Activated CD4-positive, alpha-beta T cell treated with anti-CD3 and anti-CD28 coated beads, Interleukin-2, amount 10 ng/mL, durations not matched to agents 7 days and 5 days (primary cell): ENCODE results near the gene KRTAP22-1. TPM values are rescaled to one million over a fixed set of nuclear protein-coding genes. Genes with fewer than 3 reads are reported as not detected.

ENCODE experiments used
- CTCF ChIA-PET: fragments of 350-600 bp; sonication (Branson Sonifier 250); formaldehyde crosslinking; loops from one replicate; lab custom pipeline; 2021; ENCODE audit warnings: antibody characterized with exemption; lab: Charles Lee
- POLR2A ChIA-PET: fragments of 350-600 bp; sonication (Branson Sonifier 250); formaldehyde crosslinking; loops from one replicate; lab custom pipeline; 2021; ENCODE audit warnings: antibody characterized with exemption; lab: Charles Lee
- DNase-seq: peaks from one replicate; pipeline ENCODE4 v3.0.0-alpha.2; 2020
- H3K27ac Mint-ChIP-seq: one replicate; pipeline ENCODE4 v1.8.0; 2021; ENCODE audit warnings: mild to moderate bottlenecking, moderate library complexity, mixed read lengths
- H3K27me3 Mint-ChIP-seq: one replicate; pipeline ENCODE4 v1.8.0; 2021; ENCODE audit warnings: mixed read lengths
- H3K36me3 Mint-ChIP-seq: one replicate; pipeline ENCODE4 v1.8.0; 2021; ENCODE audit warnings: low read depth, mixed read lengths
- H3K4me1 Mint-ChIP-seq: one replicate; pipeline ENCODE4 v1.8.0; 2021; ENCODE audit warnings: mixed read lengths
- H3K4me3 Mint-ChIP-seq: one replicate; pipeline ENCODE4 v1.8.0; 2021; ENCODE audit warnings: mild to moderate bottlenecking, moderate library complexity, mixed read lengths
- H3K9me3 Mint-ChIP-seq: one replicate; pipeline ENCODE4 v1.8.0; 2021; ENCODE audit warnings: mixed read lengths
- total RNA-seq, 2 experiments: library from RNA; stranded (reverse); gene quantifications; one replicate each; pipeline ENCODE4 v1.2.3, GENCODE V29; 2021

KRTAP22-1 gene
- total RNA-seq, 2 experiments from 2014 or later: not detected

DNA sequence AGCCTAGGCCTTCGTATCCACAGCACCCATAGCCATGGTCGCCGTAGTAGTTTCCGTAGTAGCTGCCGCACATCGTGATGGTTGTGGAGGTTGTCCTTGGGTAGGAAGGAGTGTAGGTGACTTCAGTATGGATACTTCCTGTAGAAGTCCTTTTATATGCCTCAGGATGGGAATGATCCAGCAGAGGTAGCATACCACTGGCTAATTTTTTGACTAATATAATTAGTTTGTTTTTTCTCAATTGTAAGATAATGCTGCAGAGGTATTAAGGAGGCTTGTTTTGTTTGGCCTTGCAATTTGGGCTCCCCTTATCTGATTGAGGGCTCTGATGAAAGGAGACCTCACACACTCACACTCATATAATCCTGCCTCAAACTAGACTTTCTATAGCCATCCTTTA, 2.1 kb upstream of the KRTAP22-1 start, which contains the start of gene KRTAP6-2:
TSS of gene KRTAP6-2 (minus strand) at position 101 of the 400 bp plus-strand sequence. CDS start at position 73, 28 bp downstream.
- no peaks in the 10 kb centered on the region for H3K27me3 Mint-ChIP-seq
- H3K36me3 Mint-ChIP-seq: no peaks in the 10 kb centered on the region
- no peak within 1 kb of the TSS for H3K4me3 Mint-ChIP-seq
- DNase-seq: no peak
- no peaks in the 10 kb centered on the region for H3K9me3 Mint-ChIP-seq
- ChIA-PET POLR2A (no interaction called here), CTCF (no interaction called here)
- no peak within 1 kb of the TSS for H3K27ac Mint-ChIP-seq
- no peaks in the 10 kb centered on the region for H3K4me1 Mint-ChIP-seq

DNA sequence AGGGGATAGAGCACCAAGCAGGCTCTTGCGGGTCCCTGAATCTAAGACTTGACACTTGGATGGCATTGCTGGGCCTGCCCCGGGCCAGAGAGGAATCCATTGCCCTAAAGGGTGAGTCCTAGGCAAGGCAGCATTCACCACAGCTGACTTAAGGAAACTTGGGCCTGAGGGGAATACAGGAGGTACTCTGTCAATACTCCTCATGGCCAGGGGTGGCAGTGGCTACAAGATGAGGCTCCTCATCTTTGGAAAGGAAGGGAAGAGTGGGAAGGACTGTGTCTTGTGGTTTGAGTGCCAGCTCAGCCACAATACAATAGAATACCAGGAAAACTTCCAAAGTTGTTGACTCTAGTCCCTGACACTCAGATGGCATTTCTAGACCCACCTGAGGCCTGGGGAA, 5.1 kb downstream of the KRTAP22-1 start:
- Mint-ChIP-seq H3K4me1 (no peaks in the 10 kb centered on the region), H3K27ac (no peak overlapping the region), H3K27me3 (no peaks in the 10 kb centered on the region), H3K9me3 (peaks cover 3% of the 10 kb centered on the region), H3K36me3 (no peaks in the 10 kb centered on the region), H3K4me3 (no peak overlapping the region)
- ChIA-PET POLR2A (no interaction called here), CTCF (no interaction called here)
- DNase-seq: no peak

DNA sequence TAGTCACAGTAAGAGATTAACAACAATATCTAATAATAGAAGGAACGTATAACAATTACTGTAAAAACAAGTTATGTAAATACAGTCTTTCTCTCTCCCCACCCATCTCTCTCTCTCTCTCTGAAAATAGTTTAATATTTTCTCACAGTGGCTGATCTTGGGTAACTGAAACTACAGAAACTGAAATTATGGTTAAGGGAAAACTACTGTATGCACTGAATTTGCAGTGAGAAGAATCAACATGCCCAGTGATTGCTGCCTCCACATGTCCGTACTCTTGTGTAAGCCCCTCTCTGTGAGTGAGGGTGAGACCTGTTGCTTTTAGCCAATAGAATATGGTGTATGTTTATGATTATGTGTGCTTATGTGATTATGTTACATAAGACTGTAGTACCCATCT, 11.2 kb downstream of the KRTAP22-1 start:
- H3K9me3 Mint-ChIP-seq: peaks cover 9% of the 10 kb centered on the region
- H3K27ac Mint-ChIP-seq: no peak overlapping the region
- ChIA-PET POLR2A (no interaction called here), CTCF (interaction anchor here (0.6 kb wide), 1 partner anchor 66 kb away, joined by 3 read pairs; no protein-coding TSS in a partner anchor)
- no peaks in the 10 kb centered on the region for H3K27me3 Mint-ChIP-seq
- no peak for DNase-seq
- H3K36me3 Mint-ChIP-seq: no peaks in the 10 kb centered on the region
- H3K4me3 Mint-ChIP-seq: no peak overlapping the region
- no peaks in the 10 kb centered on the region for H3K4me1 Mint-ChIP-seq

DNA sequence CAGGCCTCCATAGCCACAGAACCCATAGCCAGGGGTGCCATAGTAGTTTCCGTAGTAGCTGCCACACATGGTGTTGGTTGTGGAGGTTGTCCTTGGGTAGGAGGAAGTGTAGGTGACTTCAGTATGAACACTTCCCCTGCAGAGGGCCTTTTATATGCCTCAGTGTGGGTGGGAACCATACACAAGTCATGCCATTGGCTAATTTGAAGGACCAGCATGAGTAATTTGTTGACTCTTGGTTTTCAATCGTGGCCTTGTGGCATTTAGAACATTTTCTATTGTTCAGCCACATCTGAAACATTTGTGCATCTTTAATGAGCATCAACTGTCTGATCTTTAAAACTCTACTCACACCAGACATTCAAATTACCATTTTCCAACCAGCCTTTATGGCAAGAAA, 12.9 kb downstream of the KRTAP22-1 start, which contains the start of gene KRTAP6-1:
TSS of gene KRTAP6-1 (minus strand) at position 95 of the 400 bp plus-strand sequence. CDS start at position 69, 26 bp downstream.
- H3K27ac Mint-ChIP-seq: no peak within 1 kb of the TSS
- H3K4me3 Mint-ChIP-seq: no peak within 1 kb of the TSS
- no peaks in the 10 kb centered on the region for H3K36me3 Mint-ChIP-seq
- no peak for DNase-seq
- ChIA-PET POLR2A (no interaction called here), CTCF (no interaction called here)
- peaks cover 2% of the 10 kb centered on the region for H3K27me3 Mint-ChIP-seq
- peaks cover 7% of the 10 kb centered on the region for H3K9me3 Mint-ChIP-seq
- H3K4me1 Mint-ChIP-seq: no peaks in the 10 kb centered on the region

DNA sequence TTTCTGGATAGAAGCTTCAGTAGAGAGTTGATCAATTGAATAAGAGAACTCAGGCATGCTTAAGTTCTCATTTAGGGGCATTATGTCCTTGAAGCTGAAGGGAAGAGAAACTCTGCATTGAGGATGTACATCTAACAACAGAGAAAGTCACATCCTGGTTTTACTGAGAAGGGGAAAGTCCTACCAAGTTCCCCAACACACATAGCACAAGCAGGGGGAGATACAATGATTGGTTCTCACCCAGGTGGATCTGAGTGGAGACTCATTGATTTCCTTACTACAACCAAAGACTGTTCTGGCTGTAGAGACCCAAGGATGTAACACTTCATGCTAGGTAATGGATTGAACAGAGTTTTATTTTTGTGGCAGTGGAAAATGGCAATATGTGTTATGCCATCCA, 14.3 kb downstream of the KRTAP22-1 start:
- H3K27ac Mint-ChIP-seq: no peak overlapping the region
- H3K4me1 Mint-ChIP-seq: no peaks in the 10 kb centered on the region
- no peak for DNase-seq
- peaks cover 7% of the 10 kb centered on the region for H3K9me3 Mint-ChIP-seq
- no peak overlapping the region for H3K4me3 Mint-ChIP-seq
- ChIA-PET CTCF (no interaction called here), POLR2A (no interaction called here)
- H3K27me3 Mint-ChIP-seq: peaks cover 2% of the 10 kb centered on the region
- no peaks in the 10 kb centered on the region for H3K36me3 Mint-ChIP-seq

DNA sequence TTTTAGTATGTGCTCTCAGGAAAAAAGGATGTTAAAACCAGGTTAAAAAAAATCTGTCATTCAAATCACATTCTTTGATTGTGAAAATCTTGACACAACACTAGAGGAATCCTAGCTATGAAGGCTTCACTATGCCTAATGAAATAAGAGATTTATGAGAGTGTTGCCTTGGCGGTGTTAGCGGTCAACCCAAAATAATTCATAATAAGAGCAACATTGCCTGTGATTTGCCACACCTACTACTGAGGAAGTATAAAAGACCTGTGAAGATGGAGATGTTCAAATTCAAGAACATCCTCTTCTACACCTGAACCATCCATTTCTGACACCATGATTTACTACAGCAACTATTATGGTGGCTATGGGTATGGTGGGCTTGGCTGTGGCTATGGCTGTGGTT, 15.2 kb downstream of the KRTAP22-1 start, which contains the start of gene KRTAP20-1:
TSS of gene KRTAP20-1 (plus strand) at position 301 of the 400 bp plus-strand sequence. CDS start at position 331, 30 bp downstream.
- peaks cover 4% of the 10 kb centered on the region for H3K9me3 Mint-ChIP-seq
- no peak within 1 kb of the TSS for H3K4me3 Mint-ChIP-seq
- POLR2A ChIA-PET: no interaction called here
- no peak within 1 kb of the TSS for H3K27ac Mint-ChIP-seq
- H3K27me3 Mint-ChIP-seq: peaks cover 2% of the 10 kb centered on the region
- CTCF ChIA-PET: no interaction called here
- H3K4me1 Mint-ChIP-seq: no peaks in the 10 kb centered on the region
- H3K36me3 Mint-ChIP-seq: no peaks in the 10 kb centered on the region
- DNase-seq: no peak

DNA sequence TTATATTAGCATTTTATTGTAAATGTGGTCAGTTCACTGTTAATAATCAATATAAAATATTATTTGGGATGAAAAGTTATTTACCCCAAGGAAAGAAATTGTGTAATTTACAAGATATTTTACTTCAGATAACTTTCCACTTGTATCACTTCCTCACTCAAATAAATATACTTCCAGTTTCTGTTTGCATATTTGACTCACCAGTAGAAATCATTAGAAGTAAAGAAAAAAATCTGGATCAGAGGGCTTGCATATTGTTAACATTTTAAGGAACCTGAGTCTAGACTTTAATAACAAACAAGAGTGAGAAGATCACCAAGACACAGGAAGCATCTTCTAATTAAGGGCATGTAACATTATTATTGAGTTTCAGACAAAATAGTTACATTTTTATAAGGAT, 19.2 kb downstream of the KRTAP22-1 start:
- CTCF ChIA-PET: no interaction called here

DNA sequence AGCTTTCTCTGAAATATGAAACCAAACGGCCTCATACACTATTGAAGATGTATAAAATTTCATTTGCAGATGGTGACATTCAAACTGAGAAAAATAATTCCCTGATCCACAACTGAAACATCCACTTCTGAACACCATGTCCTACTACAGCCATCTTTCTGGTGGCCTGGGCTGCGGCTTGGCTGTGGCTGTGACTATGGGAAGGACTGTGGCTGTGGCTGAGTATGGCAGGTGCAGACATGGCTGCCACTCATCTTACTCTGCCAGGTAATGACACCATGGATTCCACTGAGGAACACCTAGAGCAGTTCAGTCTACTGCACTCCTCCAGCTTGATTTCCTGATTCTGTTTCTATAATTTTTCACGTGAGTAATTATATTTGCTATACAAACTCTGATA, 19.6 kb downstream of the KRTAP22-1 start, which contains the start of gene KRTAP20-4:
TSS of gene KRTAP20-4 (plus strand) at position 106 of the 400 bp plus-strand sequence.
- ChIA-PET CTCF (no interaction called here), POLR2A (no interaction called here)
- Mint-ChIP-seq H3K9me3 (no peaks in the 10 kb centered on the region), H3K4me3 (no peak within 1 kb of the TSS), H3K27ac (no peak within 1 kb of the TSS), H3K36me3 (no peaks in the 10 kb centered on the region), H3K27me3 (peaks cover 2% of the 10 kb centered on the region), H3K4me1 (no peaks in the 10 kb centered on the region)
- no peak for DNase-seq

More for the DNA sequence above, 19.2 kb downstream of the KRTAP22-1 start:
- Mint-ChIP-seq H3K4me1 (no peaks in the 10 kb centered on the region), H3K36me3 (no peaks in the 10 kb centered on the region), H3K9me3 (no peaks in the 10 kb centered on the region), H3K4me3 (no peak overlapping the region), H3K27me3 (peaks cover 2% of the 10 kb centered on the region), H3K27ac (no peak overlapping the region)
- no peak for DNase-seq
- POLR2A ChIA-PET: no interaction called here

DNA sequence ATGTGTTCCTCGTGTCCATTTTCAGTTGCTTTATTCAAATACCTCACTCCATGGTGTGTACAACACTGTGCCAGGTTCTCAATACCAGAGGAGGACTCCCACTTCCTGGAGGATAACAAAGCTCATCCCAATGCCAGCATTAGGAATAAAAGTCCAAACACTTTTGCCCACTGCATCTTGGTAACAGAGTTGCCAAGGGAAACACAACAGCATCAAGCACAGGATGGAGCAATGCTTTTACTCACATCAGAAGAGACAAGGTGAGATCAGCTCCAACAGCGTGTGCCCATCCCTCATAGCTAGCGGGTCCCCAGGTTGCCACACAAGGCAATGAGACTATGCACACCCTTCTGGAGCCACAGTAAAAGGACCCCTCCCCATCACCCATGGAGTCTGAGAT, 22.5 kb downstream of the KRTAP22-1 start:
- Mint-ChIP-seq H3K27ac (no peak overlapping the region), H3K36me3 (no peaks in the 10 kb centered on the region), H3K9me3 (peaks cover 3% of the 10 kb centered on the region), H3K4me3 (no peak overlapping the region), H3K4me1 (no peaks in the 10 kb centered on the region), H3K27me3 (no peaks in the 10 kb centered on the region)
- DNase-seq: no peak
- POLR2A ChIA-PET: no interaction called here
- CTCF ChIA-PET: interaction anchor here (0.6 kb wide), 1 partner anchor 18 kb away, joined by 3 read pairs; no protein-coding TSS in a partner anchor

DNA sequence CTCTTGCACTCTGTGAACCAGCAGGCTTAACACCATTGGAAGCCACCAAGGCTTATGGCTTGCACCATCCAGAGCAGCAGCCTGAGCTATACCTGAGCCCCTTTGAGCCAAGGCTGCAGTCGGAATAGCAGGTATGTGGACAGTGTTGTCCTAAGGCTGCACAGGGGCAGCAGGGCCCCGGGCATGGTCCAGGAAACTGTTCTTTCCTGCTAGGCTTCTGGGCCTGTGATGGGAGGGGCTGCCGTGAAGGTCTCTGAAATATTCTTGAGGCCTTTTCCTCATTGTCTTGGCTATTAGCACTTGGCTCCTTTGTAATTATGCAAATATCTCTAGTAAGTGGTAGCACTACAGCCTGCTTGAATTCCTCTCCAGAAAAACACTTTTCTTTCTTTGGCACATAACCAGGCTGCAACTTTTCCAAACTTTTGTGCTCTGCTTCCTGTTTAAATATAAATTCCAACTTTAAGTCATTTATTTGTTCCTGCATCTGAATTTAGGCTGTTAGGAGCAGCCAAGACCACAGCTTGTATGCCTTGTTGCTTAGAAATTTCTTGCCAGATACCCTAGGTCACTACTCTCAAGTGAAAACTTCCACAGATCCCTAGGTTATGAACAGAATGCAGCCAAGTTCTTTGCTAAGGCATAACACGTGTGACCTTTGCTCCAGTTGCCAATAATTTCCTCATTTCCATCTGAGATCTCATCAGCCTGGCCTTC, 24.7 kb downstream of the KRTAP22-1 start:
- CTCF ChIA-PET: no interaction called here
- DNase-seq: no peak

DNA sequence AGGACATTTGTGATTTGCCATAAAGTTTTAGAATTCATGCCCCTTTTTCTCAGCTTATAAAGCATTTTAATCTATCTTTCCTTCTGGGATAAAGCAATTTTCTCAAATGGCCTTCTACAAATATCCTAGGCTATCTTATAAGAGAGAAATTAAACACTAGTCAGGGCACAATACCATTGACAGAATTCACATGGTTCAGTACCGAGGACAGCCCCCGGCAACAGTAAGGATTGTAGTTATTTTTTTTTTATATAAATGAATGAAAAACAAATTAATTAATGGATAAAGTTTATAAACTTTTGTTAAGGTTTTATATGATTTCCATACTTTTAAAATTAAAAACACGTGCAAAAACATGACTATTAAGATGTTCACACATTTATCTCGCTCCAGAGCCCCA, 27.2 kb downstream of the KRTAP22-1 start:
- Mint-ChIP-seq H3K36me3 (no peaks in the 10 kb centered on the region), H3K4me3 (no peak overlapping the region), H3K27ac (no peak overlapping the region), H3K27me3 (no peaks in the 10 kb centered on the region), H3K9me3 (peaks cover 3% of the 10 kb centered on the region), H3K4me1 (no peaks in the 10 kb centered on the region)
- ChIA-PET POLR2A (no interaction called here), CTCF (interaction anchor here (0.7 to 0.8 kb wide), 2 partner anchors 55 to 214 kb away, joined by 3 to 5 read pairs; no protein-coding TSS in a partner anchor)
- no peak for DNase-seq

More for the DNA sequence above, 24.7 kb downstream of the KRTAP22-1 start:
- POLR2A ChIA-PET: no interaction called here
- H3K4me1 Mint-ChIP-seq: no peaks in the 10 kb centered on the region
- H3K9me3 Mint-ChIP-seq: peaks cover 3% of the 10 kb centered on the region
- no peak overlapping the region for H3K27ac Mint-ChIP-seq
- no peak overlapping the region for H3K4me3 Mint-ChIP-seq
- H3K36me3 Mint-ChIP-seq: no peaks in the 10 kb centered on the region
- no peaks in the 10 kb centered on the region for H3K27me3 Mint-ChIP-seq

DNA sequence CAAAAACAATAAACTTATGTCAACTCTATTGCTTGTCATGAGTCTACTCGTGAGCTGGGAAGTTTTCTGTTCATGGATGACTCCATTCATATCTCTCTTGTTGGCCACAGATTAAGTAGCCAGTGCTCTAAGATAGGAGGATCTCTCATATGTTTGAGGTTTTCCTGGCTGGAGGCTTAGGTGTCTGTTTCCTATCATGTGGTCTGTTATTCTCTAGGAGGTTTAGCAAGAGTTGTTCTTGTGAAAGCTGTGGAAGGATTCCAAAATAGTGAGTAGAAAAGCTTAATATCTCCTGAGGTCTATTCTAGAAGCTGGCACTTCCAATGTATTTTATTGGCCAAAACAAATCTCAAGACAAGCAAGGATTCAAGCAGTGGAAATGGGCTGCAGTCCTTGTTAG, 28.3 kb downstream of the KRTAP22-1 start:
- H3K9me3 Mint-ChIP-seq: peaks cover 3% of the 10 kb centered on the region
- no peak overlapping the region for H3K27ac Mint-ChIP-seq
- CTCF ChIA-PET: interaction anchor here (0.8 kb wide), 1 partner anchor 213 kb away, joined by 5 read pairs; no protein-coding TSS in a partner anchor
- H3K4me1 Mint-ChIP-seq: no peaks in the 10 kb centered on the region
- H3K4me3 Mint-ChIP-seq: no peak overlapping the region
- no peaks in the 10 kb centered on the region for H3K27me3 Mint-ChIP-seq
- no peaks in the 10 kb centered on the region for H3K36me3 Mint-ChIP-seq
- POLR2A ChIA-PET: no interaction called here
- no peak for DNase-seq

DNA sequence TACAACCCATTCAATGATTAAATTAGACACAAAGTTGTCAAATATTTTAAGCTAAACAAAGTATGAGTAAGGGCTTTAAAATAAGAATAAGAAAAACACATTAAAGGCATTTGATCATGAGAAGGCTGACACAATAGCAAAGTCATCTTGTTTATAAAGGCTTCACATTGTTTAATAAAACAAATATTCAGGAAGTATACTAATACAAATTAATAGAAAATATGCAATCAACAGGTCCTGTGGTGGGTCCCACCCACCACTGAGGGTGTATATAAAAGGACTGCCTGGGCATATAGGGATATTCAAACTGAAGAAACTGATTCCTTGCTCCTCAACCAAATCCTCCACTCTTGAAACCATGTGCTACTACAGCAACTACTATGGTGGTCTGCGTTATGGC, 34.0 kb downstream of the KRTAP22-1 start, which contains the start of gene KRTAP20-2:
TSS of gene KRTAP20-2 (plus strand) at position 301 of the 400 bp plus-strand sequence. CDS start at position 359, 58 bp downstream.
- no peak for DNase-seq
- Mint-ChIP-seq H3K9me3 (no peaks in the 10 kb centered on the region), H3K36me3 (no peaks in the 10 kb centered on the region), H3K27ac (no peak within 1 kb of the TSS), H3K4me1 (no peaks in the 10 kb centered on the region), H3K27me3 (no peaks in the 10 kb centered on the region), H3K4me3 (no peak within 1 kb of the TSS)
- POLR2A ChIA-PET: no interaction called here
- CTCF ChIA-PET: no interaction called here
